Measurements from ENCODE around the gene XIST.

The XIST gene

GRCh38 chrX:73838123-73838522 lies 14.4 kb downstream of the XIST start:
- TF ChIP-seq CTCF (conservative IDR thresholded peaks at IDR 0.05) (no peak), ZFX (IDR thresholded peaks at IDR 0.05) (no peak)
- no peak overlapping the region for H3K27ac ChIP-seq

GRCh38 chrX:73836956-73837477 lies 15.5 kb downstream of the XIST start:
- TF ChIP-seq CTCF (conservative IDR thresholded peaks at IDR 0.05): no peak
- no peak for TF ChIP-seq ZFX (IDR thresholded peaks at IDR 0.05)
- H3K27ac ChIP-seq: no peak overlapping the region

- TF ChIP-seq CTCF (conservative IDR thresholded peaks at IDR 0.05): no peak
- no peak for TF ChIP-seq ZFX (IDR thresholded peaks at IDR 0.05)
- H3K27ac ChIP-seq: no peak overlapping the region
Observed at GRCh38 chrX:73834219-73834618, 18.3 kb downstream of the XIST start.

- no peak overlapping the region for H3K27ac ChIP-seq
- no peak for TF ChIP-seq CTCF (conservative IDR thresholded peaks at IDR 0.05)
- no peak for TF ChIP-seq ZFX (IDR thresholded peaks at IDR 0.05)
Observed at GRCh38 chrX:73832319-73832718, 20.2 kb downstream of the XIST start.

GRCh38 chrX:73831500-73831899 lies 21.0 kb downstream of the XIST start:
- no peak overlapping the region for H3K27ac ChIP-seq
- TF ChIP-seq ZFX (IDR thresholded peaks at IDR 0.05) (no peak), CTCF (conservative IDR thresholded peaks at IDR 0.05) (no peak)

- no peak overlapping the region for H3K27ac ChIP-seq
- TF ChIP-seq ZFX (IDR thresholded peaks at IDR 0.05): no peak
- no peak for TF ChIP-seq CTCF (conservative IDR thresholded peaks at IDR 0.05)
Observed at GRCh38 chrX:73830489-73831414, 21.8 kb downstream of the XIST start.

GRCh38 chrX:73829890-73830466 lies 22.5 kb downstream of the XIST start:
- no peak overlapping the region for H3K27ac ChIP-seq
- TF ChIP-seq CTCF (conservative IDR thresholded peaks at IDR 0.05) (no peak), ZFX (IDR thresholded peaks at IDR 0.05) (no peak)

All from C4-2B (cell line).